HCT116 (cell line): ENCODE data around the gene SORCS2.

ENCODE experiments used
- CTCF ChIP-seq, 3 experiments: fragments of 200-600 bp in 1 of 3; sonication (generic) in 1 of 3; IDR thresholded peaks in 2 of 3; conservative IDR thresholded peaks in 1 of 3; 2 replicates each; pipeline ENCODE4 v1.5.1; 2012 to 2017; ENCODE audit warnings: low read depth in 2 of 3, low read length in 2 of 3, antibody characterized with exemption in 1 of 3, borderline replicate concordance in 1 of 3, control low read depth in 1 of 3, mild to moderate bottlenecking in 1 of 3, mixed read lengths in 1 of 3, mixed run types in 1 of 3, moderate library complexity in 1 of 3; ENCODE audit not compliant: insufficient read depth in 1 of 3
- EZH2phosphoT487 ChIP-seq: fragments of 200-600 bp; IDR thresholded peaks from 2 replicates; pipeline ENCODE4 v1.6.1; 2018; ENCODE audit warnings: antibody characterized with exemption, borderline replicate concordance
- JUND ChIP-seq: IDR thresholded peaks from 2 replicates; pipeline ENCODE4 v1.6.1; 2012
- POLR2AphosphoS5 ChIP-seq: IDR thresholded peaks from 2 replicates; pipeline ENCODE4 v1.6.1; 2011; ENCODE audit warnings: mild to moderate bottlenecking, low read depth, low read length, moderate library complexity
- REST ChIP-seq: IDR thresholded peaks from 2 replicates; pipeline ENCODE4 v1.6.1; 2012; ENCODE audit warnings: low read depth
- ZNF274 ChIP-seq: fragments of 200-500 bp; sonication (Bioruptor generic); IDR thresholded peaks from 2 replicates; pipeline ENCODE4 v1.6.1; 2014; ENCODE audit warnings: mild to moderate bottlenecking, low read depth, low read length, inconsistent platforms
- TF ChIP-seq, protein P1 (sequence below): IDR thresholded peaks from 2 replicates; pipeline ENCODE4 v1.6.1; 2012

GRCh38 chr4:7765666-7766065 lies 573.3 kb downstream of the SORCS2 start:
- TF ChIP-seq CTCF (IDR thresholded peaks at IDR 0.05 in 2 of 3, conservative IDR thresholded peaks at IDR 0.05 in 1 of 3; ENCODE audit: borderline replicate concordance in 1 of 3, insufficient read depth in 1 of 3, low read depth in 2 of 3, low read length in 2 of 3), result no peak
- no peak for TF ChIP-seq ZNF274
- no peak for TF ChIP-seq EZH2phosphoT487
- no peak for TF ChIP-seq JUND
- TF ChIP-seq POLR2AphosphoS5, result no peak
- TF ChIP-seq, protein P1, sequence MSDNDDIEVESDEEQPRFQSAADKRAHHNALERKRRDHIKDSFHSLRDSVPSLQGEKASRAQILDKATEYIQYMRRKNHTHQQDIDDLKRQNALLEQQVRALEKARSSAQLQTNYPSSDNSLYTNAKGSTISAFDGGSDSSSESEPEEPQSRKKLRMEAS, result no peak
- TF ChIP-seq REST, result no peak
